HL-60 (cell line): ENCODE measurements around the gene COL21A1.

Source experiments
- DNase-seq, 2 experiments: peaks; one replicate each; pipeline ENCODE4 v3.0.0-alpha.2; 2010 to 2020; ENCODE audit warnings: low read depth in 1 of 2, low spot score in 1 of 2
- H3K27ac ChIP-seq: fragments of 250-450 bp; sonication (Bioruptor Pico); replicated peaks from 2 replicates; pipeline ENCODE4 v1.5.1; 2020; ENCODE audit warnings: mild to moderate bottlenecking, moderate library complexity
- H3K27me3 ChIP-seq: fragments of 250-450 bp; sonication (Bioruptor Pico); 2 replicates; pipeline ENCODE4 v1.5.1; 2021; ENCODE audit warnings: mild to moderate bottlenecking, moderate library complexity; ENCODE audit not compliant: insufficient read depth, poor library complexity, severe bottlenecking
- H3K4me3 ChIP-seq: replicated peaks from 2 replicates; pipeline ENCODE4 v1.5.1; 2011; ENCODE audit warnings: mild to moderate bottlenecking, control low read depth, low read length; ENCODE audit not compliant: insufficient read depth
- CTCF ChIP-seq: IDR thresholded peaks from one replicate; pipeline ENCODE4 v1.5.1; 2011; ENCODE audit warnings: low read length, control low read depth, inconsistent platforms; ENCODE audit not compliant: insufficient read depth
- GABPA ChIP-seq: IDR thresholded peaks from 2 replicates; pipeline ENCODE4 v1.6.1; 2012; ENCODE audit warnings: low read depth
- POLR2AphosphoS5 ChIP-seq: IDR thresholded peaks from 2 replicates; pipeline ENCODE4 v1.6.1; 2012; ENCODE audit warnings: low read depth
- REST ChIP-seq: IDR thresholded peaks from 2 replicates; pipeline ENCODE4 v1.6.1; 2012; ENCODE audit warnings: low read depth; ENCODE audit not compliant: insufficient replicate concordance
- SPI1 ChIP-seq: IDR thresholded peaks from 2 replicates; pipeline ENCODE4 v1.6.1; 2012; ENCODE audit warnings: low read depth, mild to moderate bottlenecking, borderline replicate concordance

COL21A1 gene

DNA sequence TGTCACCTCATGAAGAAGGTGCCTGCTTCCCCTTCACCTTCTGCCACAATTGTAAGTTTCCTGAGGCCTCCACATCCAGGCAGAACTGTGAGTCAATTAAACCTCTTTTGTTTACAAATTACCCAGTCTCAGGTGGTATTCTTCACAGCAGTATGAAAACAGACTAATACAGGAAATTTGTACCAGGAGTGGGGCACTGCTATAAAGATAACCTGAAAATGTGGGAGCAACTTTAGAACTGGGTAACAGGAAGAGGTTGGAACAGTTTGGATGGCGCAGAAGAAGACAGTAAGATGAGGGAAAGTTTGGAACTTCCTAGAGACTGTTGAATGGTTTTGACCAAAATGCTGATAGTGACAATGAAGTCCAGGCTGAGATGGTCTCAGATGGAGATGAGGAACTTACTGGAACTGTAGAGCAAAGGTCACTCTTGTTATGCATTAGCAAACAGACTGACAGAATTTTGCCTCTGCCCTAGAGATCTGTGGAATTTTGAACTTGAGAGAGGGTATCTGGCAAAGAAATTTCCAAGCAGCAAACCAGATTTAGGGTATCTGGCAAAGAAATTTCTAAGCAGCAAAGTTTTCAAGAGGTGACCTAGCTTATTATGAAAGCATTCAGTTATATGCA is 23.5 kb upstream of the COL21A1 start:
- H3K27ac ChIP-seq: no peak overlapping the region
- H3K4me3 ChIP-seq: no peak overlapping the region
- TF ChIP-seq REST (no peak), GABPA (no peak), CTCF (no peak), POLR2AphosphoS5 (no peak), SPI1 (no peak)
- no peak for DNase-seq
- H3K27me3 ChIP-seq: no peaks in the 10 kb centered on the region

- Histone ChIP-seq H3K27me3 (peaks cover 2% of the 10 kb centered on the region), H3K27ac (no peak overlapping the region), H3K4me3 (no peak overlapping the region)
- no peak for DNase-seq
- TF ChIP-seq POLR2AphosphoS5: no peak
- no peak for TF ChIP-seq CTCF
- TF ChIP-seq REST: no peak
- no peak for TF ChIP-seq GABPA
Measured at GRCh38 chr6:56268266-56268665, 20.9 kb upstream of the COL21A1 start.

GRCh38 chr6:56266011-56266410 is 18.6 kb upstream of the COL21A1 start:
- H3K27ac ChIP-seq: no peak overlapping the region
- no peak for DNase-seq
- no peak for TF ChIP-seq GABPA
- TF ChIP-seq POLR2AphosphoS5: no peak
- no peak for TF ChIP-seq REST
- peaks cover 2% of the 10 kb centered on the region for H3K27me3 ChIP-seq
- no peak overlapping the region for H3K4me3 ChIP-seq
